Dedifferentiated amniotic fluid mesenchymal stem cell (primary cell): ENCODE measurements around the gene LCN1.

Experiments
- DNase-seq: peaks from one replicate; pipeline ENCODE4 v3.0.0-alpha.2; 2016; ENCODE audit errors: extremely low spot score

LCN1 gene

GRCh38 chr9:135520916-135521607 lies at the start of gene LCN1:
TSS of gene LCN1 (plus strand) at chr9:135521440. CDS start at chr9:135521498, 58 bp downstream.
- no peak for DNase-seq

DNA sequence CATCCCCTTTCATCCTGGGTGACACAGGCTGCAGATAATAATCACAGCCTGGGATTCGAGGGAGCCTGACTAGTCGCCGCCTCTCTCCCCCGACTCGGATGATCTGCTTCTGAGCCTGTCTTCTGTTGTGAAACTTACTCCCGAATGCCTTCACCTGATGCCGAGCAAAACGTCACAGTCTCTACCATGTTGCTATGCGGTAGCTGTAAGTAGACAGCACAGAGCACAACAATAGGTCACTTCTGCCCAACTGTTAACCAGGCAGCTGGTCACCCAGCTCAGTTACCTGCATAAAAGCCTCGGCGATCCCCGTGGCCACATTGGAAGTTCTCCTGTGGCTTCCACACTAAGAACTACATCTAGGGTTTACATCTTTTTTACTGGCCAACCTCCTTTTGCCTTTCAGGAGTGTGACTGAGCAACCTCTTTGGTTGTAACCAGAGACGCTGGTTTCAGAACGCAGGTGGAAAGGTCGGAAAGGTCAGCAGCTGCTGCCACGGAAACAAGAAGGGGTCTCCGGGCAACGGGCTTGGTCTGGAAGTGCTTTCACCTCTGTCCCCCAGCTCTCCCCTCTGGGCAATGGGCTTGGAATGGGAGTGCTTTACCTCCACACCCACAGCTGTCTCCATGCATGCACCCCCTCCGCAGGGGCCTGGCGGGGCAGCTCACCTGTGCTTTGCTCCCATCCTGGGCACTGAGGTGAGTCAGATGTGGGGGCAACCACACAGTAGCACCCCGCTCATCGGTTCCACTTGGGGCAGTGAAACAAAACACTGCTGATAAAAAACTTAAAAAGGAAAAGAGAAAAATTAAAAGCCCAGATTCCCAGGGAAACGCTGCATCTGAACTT lies 49.2 kb upstream of the LCN1 start:
- no peak for DNase-seq

- DNase-seq, result no peak
Measured at GRCh38 chr9:135473972-135474543, 47.2 kb upstream of the LCN1 start.

DNA sequence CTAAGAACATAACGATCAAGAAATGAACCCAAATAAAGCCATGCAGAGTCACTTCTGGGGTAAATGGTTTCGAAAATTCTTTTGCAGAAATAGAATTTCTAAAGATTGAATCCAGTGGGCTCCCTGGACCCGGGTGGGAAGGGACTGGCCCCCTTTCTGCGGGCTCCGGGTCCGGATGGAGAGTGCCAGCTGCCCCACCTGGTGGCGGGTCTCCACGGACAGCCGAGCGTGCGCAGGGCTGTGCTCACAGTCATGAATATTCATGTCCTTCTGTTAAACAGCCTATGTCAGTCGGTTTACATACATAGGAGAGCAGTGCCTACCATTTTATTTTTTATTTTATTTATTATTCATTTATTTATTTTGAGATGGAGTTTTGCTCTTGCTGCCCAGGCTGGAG lies 46.3 kb upstream of the LCN1 start:
- no peak for DNase-seq

GRCh38 chr9:135476561-135477355 lies 44.5 kb upstream of the LCN1 start:
- no peak for DNase-seq

- no peak for DNase-seq
Measured at GRCh38 chr9:135478191-135478590, 43.0 kb upstream of the LCN1 start.

DNA sequence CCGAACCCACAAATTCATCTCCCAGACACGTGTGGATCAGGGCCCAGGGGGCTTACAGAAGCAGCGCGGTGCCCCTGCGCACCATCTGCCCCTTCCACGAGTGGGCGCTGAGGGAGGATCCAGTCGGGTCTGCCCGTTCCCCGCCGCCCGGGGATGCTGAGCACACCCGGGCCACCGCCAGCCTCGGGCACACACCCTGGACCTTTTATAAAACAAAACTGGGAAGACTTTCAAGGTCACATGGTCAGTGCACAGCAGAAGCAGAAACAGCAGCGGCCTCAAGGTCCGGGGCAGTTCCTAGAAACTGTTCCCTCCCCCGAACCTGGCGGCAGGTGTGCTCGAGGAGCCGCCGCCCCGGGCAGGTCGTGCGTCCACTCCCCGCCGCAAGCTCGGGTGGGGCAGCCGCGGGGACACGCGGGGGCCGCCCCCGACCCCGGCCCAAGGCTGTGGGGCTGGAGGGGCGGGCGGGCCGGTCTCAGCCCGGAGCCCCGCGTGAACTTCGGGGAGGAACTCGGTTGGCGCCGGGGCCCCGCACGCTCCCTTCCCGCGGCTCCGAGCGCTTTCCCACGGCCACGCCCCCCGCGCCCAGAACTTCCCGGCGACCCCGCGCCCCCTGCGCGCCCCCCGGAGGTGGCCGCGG lies 42.3 kb upstream of the LCN1 start:
- no peak for DNase-seq

GRCh38 chr9:135479469-135480052 lies 41.7 kb upstream of the LCN1 start, which contains the start of gene PPP1R26:
TSS of gene PPP1R26 (plus strand) at chr9:135479782. CDS start at chr9:135484511, 4,729 bp downstream.
- DNase-seq, result no peak

GRCh38 chr9:135480071-135480939 lies 40.9 kb upstream of the LCN1 start:
- DNase-seq, result no peak

- DNase-seq, result no peak
Measured at GRCh38 chr9:135480940-135481310, 40.3 kb upstream of the LCN1 start.

- DNase-seq, result no peak
Measured at GRCh38 chr9:135482015-135482754, 39.1 kb upstream of the LCN1 start.

DNA sequence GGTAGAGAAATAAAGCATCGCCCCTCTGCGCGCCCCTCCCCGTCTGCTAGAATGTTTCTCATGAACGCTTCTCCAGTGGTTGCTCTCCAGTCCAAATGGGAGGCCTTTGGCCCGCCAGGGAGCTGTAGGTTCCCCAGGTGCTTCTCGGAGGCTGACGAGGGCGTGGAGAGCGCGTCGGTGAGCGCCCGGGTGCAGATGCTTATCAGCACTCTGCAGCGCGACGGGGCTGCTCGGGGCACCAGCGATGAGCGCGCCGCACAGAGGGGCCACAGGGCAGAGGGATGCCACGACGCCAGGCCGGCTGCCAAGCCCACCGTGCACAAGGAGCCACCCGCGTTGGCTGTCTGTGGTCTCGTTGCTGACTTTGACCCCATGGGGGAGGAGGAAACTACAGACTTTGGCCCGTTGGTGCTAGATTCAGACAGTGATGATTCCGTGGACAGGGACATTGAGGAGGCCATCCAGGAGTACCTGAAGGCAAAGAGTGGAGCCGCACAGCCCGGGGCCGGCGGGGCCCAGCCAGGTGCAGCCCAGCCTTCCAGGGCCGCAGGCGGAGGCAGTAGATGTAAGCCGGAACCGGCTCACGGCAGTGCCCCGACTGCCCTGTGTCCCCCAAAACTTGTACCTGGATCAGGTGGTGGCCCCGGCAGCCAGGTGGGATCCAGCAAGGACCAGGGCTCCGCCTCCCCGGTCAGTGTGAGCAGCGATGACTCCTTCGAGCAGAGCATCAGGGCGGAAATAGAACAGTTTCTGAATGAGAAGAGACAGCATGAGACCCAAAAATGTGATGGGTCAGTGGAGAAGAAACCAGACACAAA lies 36.6 kb upstream of the LCN1 start:
- DNase-seq, result no peak

GRCh38 chr9:135485385-135485784 lies 35.9 kb upstream of the LCN1 start:
- DNase-seq, result no peak

GRCh38 chr9:135485832-135486231 lies 35.4 kb upstream of the LCN1 start:
- no peak for DNase-seq

DNA sequence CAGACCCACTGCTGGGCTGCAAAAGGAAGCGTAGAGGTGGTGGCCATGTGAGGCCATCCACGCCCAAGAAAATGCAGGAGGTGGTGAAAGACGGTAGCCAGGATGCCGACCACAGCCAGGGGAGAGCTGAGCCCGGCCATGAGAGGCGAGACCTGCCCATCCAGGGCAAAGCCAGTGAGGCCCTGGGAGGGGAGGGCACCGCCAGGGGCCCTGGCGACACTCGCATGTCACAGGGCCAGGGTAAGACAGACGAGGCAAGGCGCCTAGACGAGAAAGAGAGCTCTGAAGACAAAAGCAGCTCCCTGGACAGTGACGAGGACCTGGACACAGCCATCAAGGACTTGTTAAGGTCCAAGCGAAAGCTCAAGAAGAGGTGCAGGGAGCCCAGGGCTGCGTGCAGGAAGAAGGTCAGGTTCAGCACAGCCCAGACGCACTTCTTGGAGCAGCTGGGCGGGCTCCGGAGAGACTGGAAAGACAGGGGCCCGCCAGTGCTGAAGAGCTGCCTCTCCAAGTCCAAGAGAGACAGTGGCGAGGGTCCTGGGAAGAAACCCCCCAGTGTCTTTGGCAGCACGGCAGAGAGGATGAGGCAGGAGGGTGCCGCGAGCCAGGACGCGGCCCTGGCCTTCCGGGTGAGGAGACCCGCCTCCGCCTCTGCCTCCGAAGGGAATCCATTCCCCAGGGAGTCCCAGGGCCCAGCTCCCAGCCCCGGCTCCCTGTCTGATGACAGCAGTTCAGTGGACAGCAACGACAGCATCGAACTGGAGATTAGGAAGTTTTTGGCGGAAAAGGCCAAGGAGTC lies 34.8 kb upstream of the LCN1 start:
- no peak for DNase-seq

GRCh38 chr9:135487281-135488012 lies 33.8 kb upstream of the LCN1 start:
- DNase-seq, result no peak

GRCh38 chr9:135488013-135488330 lies 33.3 kb upstream of the LCN1 start:
- no peak for DNase-seq
